ENCODE measurements around the gene TRAPPC3.

- TF ChIP-seq CTCF (conservative IDR thresholded peaks at IDR 0.05; ENCODE audit: low read length) (no peak), EZH2phosphoT487 (IDR thresholded peaks at IDR 0.05; ENCODE audit: borderline replicate concordance, low read depth, low read length) (no peak)
These were observed 41.0 kb downstream of the TRAPPC3 start for GRCh38 chr1:36108314-36108713.
